ENCODE measurements around the gene SCAP. TPM values are rescaled to one million over a fixed set of nuclear protein-coding genes. Genes with fewer than 3 reads are reported as not detected.
A peak's percentile ranks its signal among the peaks of the same experiment; 100 is the strongest.

SCAP gene
- total and polyA plus RNA-seq, 2 of the 13 experiments (the other 11 are each of a cell fraction or from before 2014, with no cell fraction given), result 40.4 to 53.3 TPM

DNA sequence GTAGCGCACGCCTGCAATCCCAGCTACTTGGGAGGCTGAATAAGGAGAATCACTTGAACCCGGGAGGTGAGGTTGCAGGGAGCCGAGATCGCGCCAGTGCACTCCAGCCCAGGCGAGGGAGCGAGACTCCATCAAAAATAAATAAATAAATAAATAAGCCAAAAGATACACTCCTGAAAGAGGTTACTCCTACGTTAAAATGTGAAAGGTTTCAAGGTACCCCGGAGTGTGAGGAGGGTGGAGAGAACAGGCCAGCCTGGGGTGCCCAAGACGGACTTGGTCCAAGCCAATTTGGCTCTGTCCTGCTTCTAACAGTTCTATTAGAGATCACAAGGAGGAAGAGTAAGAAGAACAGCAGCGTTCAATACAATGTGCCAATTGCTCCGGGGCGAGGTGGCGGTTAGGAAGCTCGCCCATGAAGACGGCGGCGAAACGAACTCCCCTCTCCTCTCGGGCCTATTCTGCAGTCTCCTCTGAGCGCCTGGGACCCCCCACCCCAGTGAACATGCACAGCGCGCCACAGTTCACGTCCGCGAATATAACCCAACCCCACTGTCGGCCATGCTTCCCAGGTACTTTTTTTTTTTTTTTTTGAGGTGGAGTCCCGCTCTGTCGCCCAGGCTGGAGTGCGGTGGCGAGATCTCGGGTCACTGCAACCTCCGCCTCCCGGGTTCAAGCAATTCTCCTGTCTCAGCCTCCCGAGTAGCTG lies 36.8 kb upstream of the SCAP start (continued):
- TF ChIP-seq, protein P1, sequence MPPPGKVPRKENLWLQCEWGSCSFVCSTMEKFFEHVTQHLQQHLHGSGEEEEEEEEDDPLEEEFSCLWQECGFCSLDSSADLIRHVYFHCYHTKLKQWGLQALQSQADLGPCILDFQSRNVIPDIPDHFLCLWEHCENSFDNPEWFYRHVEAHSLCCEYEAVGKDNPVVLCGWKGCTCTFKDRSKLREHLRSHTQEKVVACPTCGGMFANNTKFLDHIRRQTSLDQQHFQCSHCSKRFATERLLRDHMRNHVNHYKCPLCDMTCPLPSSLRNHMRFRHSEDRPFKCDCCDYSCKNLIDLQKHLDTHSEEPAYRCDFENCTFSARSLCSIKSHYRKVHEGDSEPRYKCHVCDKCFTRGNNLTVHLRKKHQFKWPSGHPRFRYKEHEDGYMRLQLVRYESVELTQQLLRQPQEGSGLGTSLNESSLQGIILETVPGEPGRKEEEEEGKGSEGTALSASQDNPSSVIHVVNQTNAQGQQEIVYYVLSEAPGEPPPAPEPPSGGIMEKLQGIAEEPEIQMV (CRISPR knock-in tag; IDR thresholded peaks at IDR 0.05; ENCODE audit: low read depth), result no peak
- TF ChIP-seq EHMT2 (IDR thresholded peaks at IDR 0.05; ENCODE audit: borderline replicate concordance, low read depth, low read length), result no peak
- TF ChIP-seq ATF1 (CRISPR knock-in tag; IDR thresholded peaks at IDR 0.05), result no peak
- TF ChIP-seq SMYD3 (CRISPR knock-in tag; IDR thresholded peaks at IDR 0.05), result no peak
- no peak for TF ChIP-seq ZNF430 (CRISPR knock-in tag; IDR thresholded peaks at IDR 0.05)
- TF ChIP-seq, protein P2, sequence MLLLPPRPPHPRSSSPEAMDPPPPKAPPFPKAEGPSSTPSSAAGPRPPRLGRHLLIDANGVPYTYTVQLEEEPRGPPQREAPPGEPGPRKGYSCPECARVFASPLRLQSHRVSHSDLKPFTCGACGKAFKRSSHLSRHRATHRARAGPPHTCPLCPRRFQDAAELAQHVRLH (CRISPR knock-in tag; IDR thresholded peaks at IDR 0.05; ENCODE audit: borderline replicate concordance, low read depth), result no peak
- TF ChIP-seq YEATS4 (CRISPR knock-in tag; IDR thresholded peaks at IDR 0.05; ENCODE audit: borderline replicate concordance), result 0 out of 2 replicates have a peak, but pooled peaks have one; percentile 0
- TF ChIP-seq, protein P3, sequence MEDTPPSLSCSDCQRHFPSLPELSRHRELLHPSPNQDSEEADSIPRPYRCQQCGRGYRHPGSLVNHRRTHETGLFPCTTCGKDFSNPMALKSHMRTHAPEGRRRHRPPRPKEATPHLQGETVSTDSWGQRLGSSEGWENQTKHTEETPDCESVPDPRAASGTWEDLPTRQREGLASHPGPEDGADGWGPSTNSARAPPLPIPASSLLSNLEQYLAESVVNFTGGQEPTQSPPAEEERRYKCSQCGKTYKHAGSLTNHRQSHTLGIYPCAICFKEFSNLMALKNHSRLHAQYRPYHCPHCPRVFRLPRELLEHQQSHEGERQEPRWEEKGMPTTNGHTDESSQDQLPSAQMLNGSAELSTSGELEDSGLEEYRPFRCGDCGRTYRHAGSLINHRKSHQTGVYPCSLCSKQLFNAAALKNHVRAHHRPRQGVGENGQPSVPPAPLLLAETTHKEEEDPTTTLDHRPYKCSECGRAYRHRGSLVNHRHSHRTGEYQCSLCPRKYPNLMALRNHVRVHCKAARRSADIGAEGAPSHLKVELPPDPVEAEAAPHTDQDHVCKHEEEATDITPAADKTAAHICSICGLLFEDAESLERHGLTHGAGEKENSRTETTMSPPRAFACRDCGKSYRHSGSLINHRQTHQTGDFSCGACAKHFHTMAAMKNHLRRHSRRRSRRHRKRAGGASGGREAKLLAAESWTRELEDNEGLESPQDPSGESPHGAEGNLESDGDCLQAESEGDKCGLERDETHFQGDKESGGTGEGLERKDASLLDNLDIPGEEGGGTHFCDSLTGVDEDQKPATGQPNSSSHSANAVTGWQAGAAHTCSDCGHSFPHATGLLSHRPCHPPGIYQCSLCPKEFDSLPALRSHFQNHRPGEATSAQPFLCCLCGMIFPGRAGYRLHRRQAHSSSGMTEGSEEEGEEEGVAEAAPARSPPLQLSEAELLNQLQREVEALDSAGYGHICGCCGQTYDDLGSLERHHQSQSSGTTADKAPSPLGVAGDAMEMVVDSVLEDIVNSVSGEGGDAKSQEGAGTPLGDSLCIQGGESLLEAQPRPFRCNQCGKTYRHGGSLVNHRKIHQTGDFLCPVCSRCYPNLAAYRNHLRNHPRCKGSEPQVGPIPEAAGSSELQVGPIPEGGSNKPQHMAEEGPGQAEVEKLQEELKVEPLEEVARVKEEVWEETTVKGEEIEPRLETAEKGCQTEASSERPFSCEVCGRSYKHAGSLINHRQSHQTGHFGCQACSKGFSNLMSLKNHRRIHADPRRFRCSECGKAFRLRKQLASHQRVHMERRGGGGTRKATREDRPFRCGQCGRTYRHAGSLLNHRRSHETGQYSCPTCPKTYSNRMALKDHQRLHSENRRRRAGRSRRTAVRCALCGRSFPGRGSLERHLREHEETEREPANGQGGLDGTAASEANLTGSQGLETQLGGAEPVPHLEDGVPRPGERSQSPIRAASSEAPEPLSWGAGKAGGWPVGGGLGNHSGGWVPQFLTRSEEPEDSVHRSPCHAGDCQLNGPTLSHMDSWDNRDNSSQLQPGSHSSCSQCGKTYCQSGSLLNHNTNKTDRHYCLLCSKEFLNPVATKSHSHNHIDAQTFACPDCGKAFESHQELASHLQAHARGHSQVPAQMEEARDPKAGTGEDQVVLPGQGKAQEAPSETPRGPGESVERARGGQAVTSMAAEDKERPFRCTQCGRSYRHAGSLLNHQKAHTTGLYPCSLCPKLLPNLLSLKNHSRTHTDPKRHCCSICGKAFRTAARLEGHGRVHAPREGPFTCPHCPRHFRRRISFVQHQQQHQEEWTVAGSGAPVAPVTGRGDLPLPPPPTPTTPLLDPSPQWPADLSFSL (CRISPR knock-in tag; IDR thresholded peaks at IDR 0.05), result no peak
- no peak for TF ChIP-seq ZNF782 (CRISPR knock-in tag; IDR thresholded peaks at IDR 0.05; ENCODE audit: borderline replicate concordance)
- TF ChIP-seq, protein P4, sequence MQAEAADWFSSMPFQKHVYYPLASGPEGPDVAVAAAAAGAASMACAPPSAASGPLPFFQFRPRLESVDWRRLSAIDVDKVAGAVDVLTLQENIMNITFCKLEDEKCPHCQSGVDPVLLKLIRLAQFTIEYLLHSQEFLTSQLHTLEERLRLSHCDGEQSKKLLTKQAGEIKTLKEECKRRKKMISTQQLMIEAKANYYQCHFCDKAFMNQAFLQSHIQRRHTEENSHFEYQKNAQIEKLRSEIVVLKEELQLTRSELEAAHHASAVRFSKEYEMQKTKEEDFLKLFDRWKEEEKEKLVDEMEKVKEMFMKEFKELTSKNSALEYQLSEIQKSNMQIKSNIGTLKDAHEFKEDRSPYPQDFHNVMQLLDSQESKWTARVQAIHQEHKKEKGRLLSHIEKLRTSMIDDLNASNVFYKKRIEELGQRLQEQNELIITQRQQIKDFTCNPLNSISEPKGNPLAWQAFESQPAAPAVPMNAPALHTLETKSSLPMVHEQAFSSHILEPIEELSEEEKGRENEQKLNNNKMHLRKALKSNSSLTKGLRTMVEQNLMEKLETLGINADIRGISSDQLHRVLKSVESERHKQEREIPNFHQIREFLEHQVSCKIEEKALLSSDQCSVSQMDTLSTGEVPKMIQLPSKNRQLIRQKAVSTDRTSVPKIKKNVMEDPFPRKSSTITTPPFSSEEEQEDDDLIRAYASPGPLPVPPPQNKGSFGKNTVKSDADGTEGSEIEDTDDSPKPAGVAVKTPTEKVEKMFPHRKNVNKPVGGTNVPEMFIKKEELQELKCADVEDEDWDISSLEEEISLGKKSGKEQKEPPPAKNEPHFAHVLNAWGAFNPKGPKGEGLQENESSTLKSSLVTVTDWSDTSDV (CRISPR knock-in tag; IDR thresholded peaks at IDR 0.05), result no peak
- no peak for TF ChIP-seq ZEB1 (IDR thresholded peaks at IDR 0.05; ENCODE audit: insufficient replicate concordance, low read depth)
- no peak for TF ChIP-seq MATR3 (CRISPR knock-in tag; IDR thresholded peaks at IDR 0.05)
- TF ChIP-seq ZNF17 (CRISPR knock-in tag; IDR thresholded peaks at IDR 0.05), result no peak
- no peak for TF ChIP-seq ZNF678 (CRISPR knock-in tag; IDR thresholded peaks at IDR 0.05)
- 0 out of 2 replicates have a peak, but pooled peaks have one; percentile 12 for TF ChIP-seq ZNF713 (CRISPR knock-in tag; IDR thresholded peaks at IDR 0.05)
- TF ChIP-seq ZKSCAN5 (CRISPR knock-in tag; IDR thresholded peaks at IDR 0.05), result no peak
- TF ChIP-seq TCF12 (IDR thresholded peaks at IDR 0.05), result no peak
- TF ChIP-seq TCF12 (CRISPR knock-in tag; IDR thresholded peaks at IDR 0.05), result no peak

Data from HepG2 (cell line).